Cardiac septum (tissue), 1 donor: Measurements from ENCODE around the gene MROH8. TPM values are rescaled to one million over a fixed set of nuclear protein-coding genes. Genes with fewer than 3 reads are reported as not detected.

Source experiments
- total RNA-seq: library from RNA; stranded (reverse); fragmentation: NEBNext Ultra II Directional; extraction: Animal tissue kit (Norgen Biotek cat#: 25700); gene quantifications from one replicate; pipeline ENCODE4 v1.2.1, GENCODE V29; 2021
- donor health status: DM: no; HTN: no; CAD: no.

MROH8 gene
- total RNA-seq, 1 donor from 2014 or later, result 3.8 TPM

Other genes with a start within 250 kb of the MROH8 start
- 20.7 TPM for gene SAMHD1, start 227.8 kb downstream of the MROH8 start, total RNA-seq
- gene RBL1, start 83.6 kb downstream of the MROH8 start, total RNA-seq, result 2.6 TPM
- gene RPN2, start 218 bp downstream of the MROH8 start, total RNA-seq, result 94.9 TPM
- not detected for gene GHRH, start 82.3 kb upstream of the MROH8 start, total RNA-seq
- gene MANBAL, start 110.1 kb upstream of the MROH8 start, total RNA-seq, result 20.5 TPM
- 5.0 TPM for gene SRC, start 166.6 kb upstream of the MROH8 start, total RNA-seq